ENCODE data around the gene HYCC2. TPM values are rescaled to one million over a fixed set of nuclear protein-coding genes. Genes with fewer than 3 reads are reported as not detected.
A peak's percentile ranks its signal among the peaks of the same experiment; 100 is the strongest.

The HYCC2 gene
- total and polyA plus RNA-seq, 2 donors from 2014 or later: 4.0 to 30.1 TPM

GRCh38 chr2:201116115-201116958 lies 44.9 kb upstream of the HYCC2 start, which contains the start of gene CFLAR:
Gene CFLAR (plus strand): TSS chr2:201116164. CDS start chr2:201129866, 13,702 bp downstream.
- Histone ChIP-seq H3K9ac (ENCODE audit: low read length in 3 of 3) (peak within 1 kb of the TSS; percentile 57 to 90 (median 87)), H3K27me3 (ENCODE audit: control insufficient read depth, insufficient read depth, low read length) (no peaks in the 10 kb centered on the region), H3K9me3 (ENCODE audit: control insufficient read depth in 2 of 3, insufficient read depth in 1 of 3, low read length in 3 of 3) (no peaks in the 10 kb centered on the region), H3K27ac (ENCODE audit: low read depth in 2 of 2, low read length in 2 of 2) (peak within 1 kb of the TSS; percentile 99), H3K4me1 (ENCODE audit: control insufficient read depth in 2 of 3, insufficient read depth in 2 of 3, low read depth in 1 of 3, low read length in 3 of 3) (peaks cover 0 to 9% (median 4%) of the 10 kb centered on the region in 3 donors), H3K4me3 (ENCODE audit: low read length in 3 of 3) (peak within 1 kb of the TSS; percentile 68 to 87 (median 76)), H3K36me3 (ENCODE audit: control insufficient read depth in 2 of 3, insufficient read depth in 3 of 3, low read length in 3 of 3) (no peaks in the 10 kb centered on the region)
- FAIRE-seq (no peak), DNase-seq (peak; percentile 80 to 94 (median 87))
- TF ChIP-seq, protein P1, sequence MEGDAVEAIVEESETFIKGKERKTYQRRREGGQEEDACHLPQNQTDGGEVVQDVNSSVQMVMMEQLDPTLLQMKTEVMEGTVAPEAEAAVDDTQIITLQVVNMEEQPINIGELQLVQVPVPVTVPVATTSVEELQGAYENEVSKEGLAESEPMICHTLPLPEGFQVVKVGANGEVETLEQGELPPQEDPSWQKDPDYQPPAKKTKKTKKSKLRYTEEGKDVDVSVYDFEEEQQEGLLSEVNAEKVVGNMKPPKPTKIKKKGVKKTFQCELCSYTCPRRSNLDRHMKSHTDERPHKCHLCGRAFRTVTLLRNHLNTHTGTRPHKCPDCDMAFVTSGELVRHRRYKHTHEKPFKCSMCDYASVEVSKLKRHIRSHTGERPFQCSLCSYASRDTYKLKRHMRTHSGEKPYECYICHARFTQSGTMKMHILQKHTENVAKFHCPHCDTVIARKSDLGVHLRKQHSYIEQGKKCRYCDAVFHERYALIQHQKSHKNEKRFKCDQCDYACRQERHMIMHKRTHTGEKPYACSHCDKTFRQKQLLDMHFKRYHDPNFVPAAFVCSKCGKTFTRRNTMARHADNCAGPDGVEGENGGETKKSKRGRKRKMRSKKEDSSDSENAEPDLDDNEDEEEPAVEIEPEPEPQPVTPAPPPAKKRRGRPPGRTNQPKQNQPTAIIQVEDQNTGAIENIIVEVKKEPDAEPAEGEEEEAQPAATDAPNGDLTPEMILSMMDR (IDR thresholded peaks at IDR 0.05; ENCODE audit: borderline replicate concordance, extremely low read depth, insufficient read depth): no peak
- intact Hi-C loops (cut with DNase I): no loop called here

DNA sequence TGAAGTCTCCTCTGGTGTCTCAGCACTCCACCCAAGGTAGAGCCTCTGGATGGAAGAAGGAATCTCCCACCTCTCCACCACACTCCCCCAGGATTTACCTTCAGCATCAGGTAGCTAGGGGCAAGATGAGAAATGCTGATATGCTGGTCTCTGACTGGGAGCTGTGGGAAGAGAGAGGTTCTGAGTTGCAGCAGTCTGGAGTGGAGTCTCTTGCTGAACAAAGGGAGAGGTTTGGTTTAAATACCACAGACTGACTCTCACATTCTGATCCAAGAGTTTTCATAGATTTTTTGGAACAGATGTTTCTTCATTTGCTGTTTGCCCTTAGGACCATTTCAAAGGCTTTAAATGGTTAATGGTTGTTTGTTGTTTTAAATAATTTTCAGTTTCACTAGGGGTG lies 43.4 kb upstream of the HYCC2 start:
- FAIRE-seq: no peak
- no peak overlapping the region for H3K9ac ChIP-seq (ENCODE audit: low read length in 3 of 3)

DNA sequence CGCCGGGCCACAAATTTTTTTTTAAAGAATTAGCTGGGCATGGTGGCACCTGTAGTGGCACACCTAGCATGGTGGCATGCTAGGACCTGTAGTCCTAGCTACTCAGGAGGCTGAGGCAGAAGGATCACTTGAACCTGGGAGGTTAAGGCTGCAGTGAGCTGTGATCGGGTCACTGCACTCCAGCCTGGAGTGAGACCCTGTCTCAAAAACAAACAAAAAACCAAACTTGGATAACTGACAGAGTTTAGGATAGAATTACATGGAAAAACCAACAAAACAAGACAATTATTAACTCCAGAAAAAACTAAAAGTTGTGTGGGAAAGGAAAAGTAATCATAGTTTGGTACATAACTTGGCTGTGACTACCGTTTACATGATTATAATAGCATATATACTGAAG lies 42.9 kb upstream of the HYCC2 start:
- no peaks in the 10 kb centered on the region for H3K27me3 ChIP-seq (ENCODE audit: control insufficient read depth, insufficient read depth, low read length)
- peaks cover 0 to 2% (median 0%) of the 10 kb centered on the region in 3 donors for H3K4me1 ChIP-seq (ENCODE audit: control insufficient read depth in 2 of 3, insufficient read depth in 2 of 3, low read depth in 1 of 3, low read length in 3 of 3)
- H3K9ac ChIP-seq (ENCODE audit: low read length in 3 of 3): no peak overlapping the region
- no peak overlapping the region for H3K27ac ChIP-seq (ENCODE audit: low read depth in 2 of 2, low read length in 2 of 2)
- H3K9me3 ChIP-seq (ENCODE audit: control insufficient read depth in 2 of 3, insufficient read depth in 1 of 3, low read length in 3 of 3): no peaks in the 10 kb centered on the region
- intact Hi-C loops (cut with DNase I): no loop called here
- TF ChIP-seq, protein P1 (IDR thresholded peaks at IDR 0.05; ENCODE audit: borderline replicate concordance, extremely low read depth, insufficient read depth): no peak
- no peak overlapping the region for H3K4me3 ChIP-seq (ENCODE audit: low read length in 3 of 3)
- no peaks in the 10 kb centered on the region for H3K36me3 ChIP-seq (ENCODE audit: control insufficient read depth in 2 of 3, insufficient read depth in 3 of 3, low read length in 3 of 3)
- DNase-seq (no peak), FAIRE-seq (no peak)

More for the DNA sequence above, 43.4 kb upstream of the HYCC2 start:
- H3K27ac ChIP-seq (ENCODE audit: low read depth in 2 of 2, low read length in 2 of 2): no peak overlapping the region
- TF ChIP-seq, protein P1 (IDR thresholded peaks at IDR 0.05; ENCODE audit: borderline replicate concordance, extremely low read depth, insufficient read depth): no peak
- H3K4me3 ChIP-seq (ENCODE audit: low read length in 3 of 3): peak overlapping the region in 1 of 3 donors; percentile 8
- H3K36me3 ChIP-seq (ENCODE audit: control insufficient read depth in 2 of 3, insufficient read depth in 3 of 3, low read length in 3 of 3): no peaks in the 10 kb centered on the region
- no peak for DNase-seq
- H3K9me3 ChIP-seq (ENCODE audit: control insufficient read depth in 2 of 3, insufficient read depth in 1 of 3, low read length in 3 of 3): no peaks in the 10 kb centered on the region
- intact Hi-C loops (cut with DNase I): no loop called here
- H3K27me3 ChIP-seq (ENCODE audit: control insufficient read depth, insufficient read depth, low read length): no peaks in the 10 kb centered on the region
- H3K4me1 ChIP-seq (ENCODE audit: control insufficient read depth in 2 of 3, insufficient read depth in 2 of 3, low read depth in 1 of 3, low read length in 3 of 3): peaks cover 0 to 2% (median 0%) of the 10 kb centered on the region in 3 donors

All from kidney (tissue), 14 donors.